HG03442 (cell line): Measurements from ENCODE around the gene DVL1.
"Not testable (repeated sequence)": the region's sequence is repeated elsewhere in the genome, so short reads cannot be mapped to it uniquely, and the experiment has no call there.

Experiments
- ATAC-seq: cut with Tn5 transposase; IDR thresholded peaks from one replicate; pipeline ENCODE4 v1.9.1; 2021; ENCODE audit warnings: mild to moderate bottlenecking, moderate library complexity; ENCODE audit not compliant: unreplicated experiment

Gene DVL1

GRCh38 chr1:1328254-1328653, 21.0 kb downstream of the DVL1 start:
- ATAC-seq = no peak

- ATAC-seq = no peak
Measured at GRCh38 chr1:1327291-1327690, 21.9 kb downstream of the DVL1 start.

DNA sequence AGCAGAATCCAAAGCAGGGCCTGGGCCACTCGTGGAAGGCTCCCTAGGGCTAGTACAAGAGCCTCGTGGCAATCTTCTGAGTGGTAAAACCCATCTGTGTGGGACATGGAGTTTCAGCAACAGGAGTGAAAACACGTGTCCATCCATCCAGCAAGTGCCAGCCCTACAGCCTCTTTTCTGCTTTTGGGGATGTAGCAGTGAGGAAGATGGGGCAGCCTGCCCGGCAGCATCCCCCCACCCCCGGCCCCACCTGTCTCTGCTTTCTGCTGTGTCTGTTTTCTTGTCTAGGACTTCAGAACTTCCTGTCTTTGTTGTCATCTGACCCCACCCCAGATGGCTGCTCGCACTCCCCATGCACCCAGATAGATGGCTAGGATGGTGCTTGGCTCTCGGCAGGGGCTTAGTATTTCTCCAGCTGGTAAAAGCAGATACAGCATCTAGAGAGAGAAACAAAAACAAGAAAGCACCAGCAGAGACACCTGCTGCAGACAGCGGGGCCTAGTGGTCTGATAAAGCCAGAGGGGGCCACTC, 23.1 kb downstream of the DVL1 start:
- no peak for ATAC-seq

GRCh38 chr1:1325288-1326074, 23.7 kb downstream of the DVL1 start:
- no peak for ATAC-seq

DNA sequence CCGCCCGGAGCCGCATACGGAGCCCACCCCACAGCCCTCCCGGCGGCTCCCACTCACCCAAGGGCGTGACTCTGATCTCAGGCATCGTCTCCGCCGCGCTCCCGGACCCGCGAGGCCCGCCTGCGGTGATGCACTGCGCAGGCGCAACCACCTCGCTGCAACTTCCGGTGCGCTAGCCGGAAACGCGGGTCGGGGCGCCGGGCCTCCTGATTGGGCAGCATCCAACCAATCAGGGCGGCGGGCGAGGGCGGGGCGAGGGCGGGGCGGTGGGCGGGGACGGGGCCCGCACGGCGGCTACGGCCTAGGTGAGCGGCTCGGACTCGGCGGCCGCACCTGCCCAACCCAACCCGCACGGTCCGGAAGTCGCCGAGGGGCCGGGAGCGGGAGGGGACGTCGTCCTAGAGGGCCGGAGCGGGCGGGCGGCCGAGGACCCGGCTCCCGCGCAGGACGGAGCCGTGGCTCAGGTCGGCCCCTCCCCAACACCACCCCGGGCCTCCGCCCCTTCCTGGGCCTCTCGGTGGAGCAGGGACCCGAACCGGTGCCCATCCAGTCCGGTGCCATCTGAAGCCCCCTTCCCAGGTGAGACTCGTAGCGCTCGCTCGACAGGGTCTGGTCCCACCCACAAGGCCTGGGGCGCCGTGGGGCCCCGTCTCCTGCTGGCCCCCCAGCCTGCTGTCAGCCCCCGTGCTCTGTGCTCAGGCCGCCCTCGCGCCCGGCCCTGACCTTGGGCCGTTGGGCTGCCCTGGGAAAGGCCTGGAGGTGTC, 24.5 kb downstream of the DVL1 start, which contains the start of the genes CPTP and INTS11:
TSS of gene CPTP (plus strand) at position 279 of the 764 bp plus-strand sequence. CDS start 2,109 bp downstream, outside the sequence.
TSS of gene INTS11 (minus strand) at position 137 of the 764 bp plus-strand sequence. CDS start at position 85, 52 bp downstream.
- peak; percentile 61 for ATAC-seq

- no peak for ATAC-seq
Measured at GRCh38 chr1:1324084-1324523, 25.1 kb downstream of the DVL1 start.

DNA sequence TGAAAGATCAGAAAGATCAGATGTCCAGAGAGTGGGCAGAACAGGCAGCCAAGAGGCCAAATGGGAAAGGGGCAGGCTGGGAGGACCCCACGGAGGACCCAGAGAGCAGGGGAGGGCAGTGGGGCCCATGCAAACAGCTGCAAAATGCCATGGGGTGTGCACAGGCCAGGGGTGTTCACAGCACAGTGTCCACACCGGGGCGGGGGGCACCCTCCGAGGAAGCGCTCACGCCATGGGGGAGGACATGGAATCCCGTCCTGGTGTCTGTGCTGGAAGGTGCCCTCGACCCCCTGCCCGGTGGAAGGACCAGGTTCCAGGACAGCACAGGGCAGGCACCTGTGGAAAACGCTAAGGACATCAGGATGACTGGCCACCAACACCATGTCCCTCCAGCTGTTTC, 26.3 kb downstream of the DVL1 start:
- no peak for ATAC-seq

GRCh38 chr1:1322418-1322817, 26.8 kb downstream of the DVL1 start:
- ATAC-seq = no peak

DNA sequence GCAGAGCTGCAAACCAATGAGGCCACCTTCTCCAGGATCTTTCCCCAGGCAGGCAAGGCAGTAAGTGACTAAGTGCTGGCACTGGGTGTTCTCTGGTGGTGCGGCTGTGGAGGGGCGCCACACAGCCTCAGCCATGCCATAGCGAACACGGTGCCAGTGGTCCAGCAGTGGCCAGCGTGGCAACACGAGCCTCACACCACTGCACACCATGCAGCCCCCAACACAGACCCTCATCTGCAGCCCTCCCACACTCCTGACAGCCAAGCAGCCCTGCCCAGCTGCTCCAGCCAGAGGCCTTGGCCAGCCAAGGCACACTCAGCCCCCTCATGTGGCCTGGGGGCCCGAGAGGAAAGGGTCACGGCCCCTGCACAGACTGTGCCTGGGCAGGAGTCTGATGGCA, 27.7 kb downstream of the DVL1 start:
- ATAC-seq = no peak

DNA sequence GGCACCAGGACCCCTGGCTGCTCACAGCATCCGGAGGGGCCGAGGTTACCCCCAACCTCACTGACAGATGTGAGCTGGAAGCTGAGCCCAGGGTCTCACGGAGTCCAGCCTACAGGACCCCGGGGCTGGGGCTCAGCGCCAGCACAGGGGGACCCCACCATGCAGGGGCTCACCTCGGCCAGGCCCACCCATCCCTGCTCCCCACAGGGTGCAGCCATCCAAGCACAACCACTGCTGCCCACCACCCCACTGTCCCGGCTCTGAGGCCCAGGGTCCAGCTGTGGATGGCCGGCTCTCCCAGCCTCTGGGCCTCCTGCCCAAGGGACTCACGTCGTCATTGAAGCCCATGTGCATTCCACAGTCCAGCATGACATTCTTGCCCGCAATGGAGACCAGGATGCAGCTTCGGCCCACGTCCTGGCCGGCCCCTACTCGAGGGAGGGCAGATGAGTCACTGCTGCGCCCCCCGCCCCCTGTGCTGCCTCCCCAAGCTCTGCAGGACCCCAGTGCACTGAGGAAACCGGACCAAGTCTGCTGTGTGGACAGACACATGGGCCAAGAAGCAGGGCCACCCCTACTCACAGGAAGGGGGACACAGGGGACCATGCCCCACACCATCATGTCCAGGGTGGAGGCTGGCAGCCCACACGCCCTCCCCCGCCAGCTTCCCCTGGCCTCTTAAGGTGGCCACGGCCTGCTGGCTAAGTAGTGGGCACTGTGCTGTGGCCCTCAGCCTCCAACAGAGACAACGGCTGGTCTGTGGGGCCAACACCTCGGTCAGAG, 28.4 kb downstream of the DVL1 start:
- ATAC-seq = no peak

GRCh38 chr1:1319646-1319941, 29.6 kb downstream of the DVL1 start:
- ATAC-seq = no peak

DNA sequence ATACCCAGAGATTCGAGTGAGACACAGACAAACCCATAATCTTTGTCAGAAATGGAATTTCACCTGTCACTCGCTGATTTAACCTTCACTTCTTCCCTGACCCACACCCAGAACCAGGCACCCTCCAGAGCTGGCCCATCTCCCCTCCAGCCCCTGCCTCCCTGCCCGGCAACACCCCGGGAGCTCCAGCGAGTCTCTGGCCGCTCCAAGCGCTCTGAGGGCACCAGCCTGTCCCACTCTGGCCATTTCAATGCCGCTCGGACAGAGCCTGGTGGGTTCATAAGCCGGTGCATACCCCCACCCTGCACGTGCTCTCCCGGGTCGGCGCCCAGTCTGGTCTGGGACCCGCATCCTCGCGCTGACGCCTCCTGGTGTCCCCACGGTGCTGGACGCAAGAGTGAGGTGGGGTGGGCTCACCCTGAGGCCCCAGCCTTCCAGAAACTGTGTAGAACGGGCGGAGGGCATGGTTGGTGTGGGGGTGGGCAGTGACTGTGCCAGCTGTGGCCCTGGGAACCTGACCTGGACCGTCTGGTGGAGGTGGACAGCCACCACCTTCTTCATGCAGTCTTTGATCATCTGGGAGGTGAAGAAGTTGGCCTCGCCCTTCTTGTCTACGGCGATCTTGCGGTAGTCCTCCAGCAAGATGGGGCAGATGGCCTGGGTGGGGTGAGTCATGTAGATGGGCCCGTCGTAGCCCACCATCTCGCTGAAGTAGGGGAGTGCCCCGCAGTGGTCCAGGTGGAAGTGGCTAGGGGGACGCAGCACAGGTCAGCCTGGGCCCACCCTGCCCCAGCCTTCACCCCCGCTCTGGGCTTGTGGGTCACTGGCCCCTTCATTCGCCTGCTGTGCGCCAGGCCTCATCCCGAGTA, 30.2 kb downstream of the DVL1 start:
- ATAC-seq = no peak

- ATAC-seq = no peak
Measured at GRCh38 chr1:1318131-1318652, 31.0 kb downstream of the DVL1 start.

- ATAC-seq = no peak
Measured at GRCh38 chr1:1317420-1317819, 31.8 kb downstream of the DVL1 start.

- not testable (repeated sequence) for ATAC-seq
Measured at GRCh38 chr1:1316199-1316598, 33.0 kb downstream of the DVL1 start.

- ATAC-seq = no peak
Measured at GRCh38 chr1:1315435-1315954, 33.7 kb downstream of the DVL1 start.

GRCh38 chr1:1314678-1315335, 34.4 kb downstream of the DVL1 start:
- ATAC-seq = no peak

DNA sequence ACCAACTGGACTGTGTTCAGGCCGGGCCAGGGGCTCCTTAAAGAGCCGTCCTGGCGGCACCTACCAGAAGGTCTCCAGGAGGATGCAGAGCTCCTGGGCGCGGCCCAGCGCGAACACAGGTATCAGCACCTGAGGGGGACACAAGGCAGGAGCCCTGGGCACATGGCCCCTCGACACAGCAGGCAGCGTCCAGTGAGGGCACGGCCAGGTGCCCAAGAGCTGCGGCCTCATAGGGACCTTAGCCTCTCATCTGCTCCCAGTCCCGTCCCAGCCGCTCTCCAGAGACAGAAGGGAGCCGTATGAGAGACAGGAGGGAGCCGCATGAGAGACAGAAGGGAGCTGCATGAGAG, 35.0 kb downstream of the DVL1 start:
- ATAC-seq = no peak

GRCh38 chr1:1313500-1314236, 35.5 kb downstream of the DVL1 start:
- no peak for ATAC-seq
